ENCODE measurements around the gene SDK1.

DNA sequence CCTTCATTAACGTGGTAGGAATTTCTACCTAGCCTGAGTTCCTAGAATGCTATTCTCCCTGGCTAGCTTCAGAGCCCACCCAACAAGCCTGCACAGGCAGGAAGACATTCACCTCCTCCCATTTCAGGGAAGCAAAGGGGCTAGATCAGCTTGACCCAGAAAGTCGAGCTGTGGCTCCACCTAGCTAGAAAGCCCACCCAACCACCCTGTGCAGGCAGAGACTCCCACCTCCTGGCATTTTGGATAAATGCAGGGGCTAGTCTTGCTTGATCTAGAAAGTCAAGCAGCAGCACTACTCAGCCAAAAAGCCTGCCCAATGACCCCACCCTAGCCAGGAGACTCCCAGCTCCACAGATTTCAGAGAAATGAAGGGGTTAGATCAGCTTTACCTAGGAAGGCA is 479.5 kb downstream of the SDK1 start:
- TF ChIP-seq POLR2A (IDR thresholded peaks at IDR 0.05) (no peak), CTCF (IDR thresholded peaks at IDR 0.05) (no peak)

Measured in uterus (tissue), 2 donors.